ENCODE measurements around the gene ADGRD1. TPM values are rescaled to one million over a fixed set of nuclear protein-coding genes. Genes with fewer than 3 reads are reported as not detected.

The ADGRD1 gene
- total RNA-seq, 1 donor from 2014 or later = 4.0 TPM

DNA sequence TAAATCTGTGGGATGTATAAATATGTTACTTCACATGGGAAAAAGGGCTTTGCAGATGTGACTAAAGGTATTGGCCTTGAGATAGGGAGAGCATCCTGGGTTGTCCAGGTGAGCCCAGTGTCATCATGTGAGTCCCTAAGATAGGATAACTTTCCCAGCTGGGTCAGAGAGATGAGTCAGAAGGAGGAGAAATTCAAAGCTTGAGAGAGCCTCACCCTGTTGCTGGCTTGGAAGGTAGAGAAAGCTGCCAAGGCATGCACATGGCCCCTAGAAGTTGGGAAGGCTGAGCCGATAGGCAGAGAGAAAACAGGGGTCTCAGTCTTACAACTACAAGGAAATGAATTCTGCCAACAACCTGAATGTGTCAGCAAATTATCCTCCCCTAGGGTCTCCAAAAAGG lies 213.0 kb downstream of the ADGRD1 start:
- no peak for TF ChIP-seq CTCF (IDR thresholded peaks at IDR 0.05; ENCODE audit: unreplicated experiment)

DNA sequence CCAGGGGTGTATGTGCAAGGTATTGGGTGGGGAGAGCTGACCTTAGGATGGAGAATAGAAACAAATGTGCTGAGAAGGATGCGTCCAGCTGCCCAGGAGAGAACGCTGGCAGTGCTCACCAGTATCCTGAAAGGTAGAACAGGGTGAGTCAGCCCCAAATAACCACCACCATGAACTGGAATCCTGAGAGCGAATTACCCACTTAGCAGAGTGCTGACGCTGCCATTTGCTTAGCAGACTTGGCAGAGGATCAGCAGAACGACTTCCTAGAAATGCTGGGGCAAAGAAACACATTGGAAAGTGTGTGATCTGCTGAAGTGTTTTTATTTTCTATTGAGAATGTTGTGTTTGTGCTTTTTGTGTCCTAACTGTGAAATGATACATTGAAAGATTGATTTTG lies 213.6 kb downstream of the ADGRD1 start:
- Mint-ChIP-seq H3K9me3 (ENCODE audit: low read depth) (no peaks in the 10 kb centered on the region), H3K27ac (no peak overlapping the region), H3K36me3 (ENCODE audit: insufficient read depth) (no peaks in the 10 kb centered on the region), H3K4me1 (ENCODE audit: low read depth) (no peaks in the 10 kb centered on the region), H3K4me3 (ENCODE audit: low read depth) (no peak overlapping the region), H3K27me3 (peaks cover 31% of the 10 kb centered on the region)
- no peak for DNase-seq (ENCODE audit: low spot score, unreplicated experiment)
- TF ChIP-seq CTCF (IDR thresholded peaks at IDR 0.05; ENCODE audit: unreplicated experiment) = no peak

More for the DNA sequence above, 213.0 kb downstream of the ADGRD1 start:
- DNase-seq (ENCODE audit: low spot score, unreplicated experiment) = no peak
- peaks cover 28% of the 10 kb centered on the region for H3K27me3 Mint-ChIP-seq
- H3K9me3 Mint-ChIP-seq (ENCODE audit: low read depth) = no peaks in the 10 kb centered on the region
- no peaks in the 10 kb centered on the region for H3K4me1 Mint-ChIP-seq (ENCODE audit: low read depth)
- no peaks in the 10 kb centered on the region for H3K36me3 Mint-ChIP-seq (ENCODE audit: insufficient read depth)
- no peak overlapping the region for H3K4me3 Mint-ChIP-seq (ENCODE audit: low read depth)
- H3K27ac Mint-ChIP-seq = no peak overlapping the region

DNA sequence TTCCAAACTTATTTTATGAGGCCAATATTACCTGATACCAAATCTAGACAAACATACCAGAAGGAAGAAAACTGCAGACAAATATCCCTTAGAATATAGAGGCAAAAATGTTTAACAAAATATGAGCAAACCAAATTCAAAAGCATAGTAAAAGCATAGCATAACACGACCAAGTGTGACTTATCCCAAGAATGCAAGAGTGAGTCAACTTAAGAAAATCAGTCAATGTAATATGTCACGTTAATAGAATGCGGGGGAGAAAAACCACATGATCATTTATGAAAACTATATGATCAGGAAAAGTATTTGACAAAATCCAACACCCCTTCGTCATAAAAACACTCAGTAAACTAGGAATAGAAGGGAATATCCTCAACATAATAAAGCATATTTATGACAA lies 217.3 kb downstream of the ADGRD1 start:
- Mint-ChIP-seq H3K9me3 (ENCODE audit: low read depth) (peaks cover 13% of the 10 kb centered on the region), H3K27me3 (peaks cover 26% of the 10 kb centered on the region), H3K4me3 (ENCODE audit: low read depth) (no peak overlapping the region), H3K27ac (no peak overlapping the region), H3K36me3 (ENCODE audit: insufficient read depth) (no peaks in the 10 kb centered on the region), H3K4me1 (ENCODE audit: low read depth) (no peaks in the 10 kb centered on the region)
- no peak for DNase-seq (ENCODE audit: low spot score, unreplicated experiment)
- TF ChIP-seq CTCF (IDR thresholded peaks at IDR 0.05; ENCODE audit: unreplicated experiment) = no peak

- DNase-seq (ENCODE audit: low spot score, unreplicated experiment) = no peak
- Mint-ChIP-seq H3K27ac (no peak overlapping the region), H3K9me3 (ENCODE audit: low read depth) (peaks cover 13% of the 10 kb centered on the region), H3K4me3 (ENCODE audit: low read depth) (no peak overlapping the region), H3K27me3 (peaks cover 18% of the 10 kb centered on the region), H3K36me3 (ENCODE audit: insufficient read depth) (no peaks in the 10 kb centered on the region), H3K4me1 (ENCODE audit: low read depth) (no peaks in the 10 kb centered on the region)
- TF ChIP-seq CTCF (IDR thresholded peaks at IDR 0.05; ENCODE audit: unreplicated experiment) = no peak
Observed at GRCh38 chr12:131174901-131175300, 221.2 kb downstream of the ADGRD1 start.

GRCh38 chr12:131176266-131176665 lies 222.6 kb downstream of the ADGRD1 start:
- no peak overlapping the region for H3K4me3 Mint-ChIP-seq (ENCODE audit: low read depth)
- H3K4me1 Mint-ChIP-seq (ENCODE audit: low read depth) = no peaks in the 10 kb centered on the region
- DNase-seq (ENCODE audit: low spot score, unreplicated experiment) = no peak
- no peak overlapping the region for H3K27ac Mint-ChIP-seq
- H3K9me3 Mint-ChIP-seq (ENCODE audit: low read depth) = peaks cover 13% of the 10 kb centered on the region
- no peak for TF ChIP-seq CTCF (IDR thresholded peaks at IDR 0.05; ENCODE audit: unreplicated experiment)
- peaks cover 28% of the 10 kb centered on the region for H3K27me3 Mint-ChIP-seq
- no peaks in the 10 kb centered on the region for H3K36me3 Mint-ChIP-seq (ENCODE audit: insufficient read depth)
